K562 (cell line): ENCODE results near the gene SPEM3. TPM values are rescaled to one million over a fixed set of nuclear protein-coding genes. Genes with fewer than 3 reads are reported as not detected.
A peak's percentile ranks its signal among the peaks of the same experiment; 100 is the strongest.

ENCODE experiments used
- ATF6 ChIP-seq: sonication (generic); formaldehyde crosslinking; IDR thresholded peaks from 2 replicates; pipeline ENCODE4 v1.4.0; 2020; ENCODE audit warnings: mild to moderate bottlenecking, missing genetic modification reagents
- BRF2 ChIP-seq: IDR thresholded peaks from 3 replicates; pipeline ENCODE4 v1.6.1; 2011; ENCODE audit warnings: borderline replicate concordance, mild to moderate bottlenecking; ENCODE audit not compliant: insufficient read length, insufficient read depth
- EP300 ChIP-seq: IDR thresholded peaks from 2 replicates; pipeline ENCODE4 v1.6.1; 2012; ENCODE audit warnings: low read length, improper control_type of control experiment
- FOXJ2 ChIP-seq: fragments of 200-800 bp; sonication (Bioruptor generic); IDR thresholded peaks from 2 replicates; pipeline ENCODE4 v1.6.1; 2016; ENCODE audit warnings: missing genetic modification characterization, missing compliant biosample characterization
- HDAC6 ChIP-seq: IDR thresholded peaks from 2 replicates; pipeline ENCODE4 v1.6.1; 2012; ENCODE audit warnings: low read depth, mild to moderate bottlenecking, control low read depth, inconsistent platforms, low read length, moderate library complexity
- KDM2B ChIP-seq: fragments of 250-450 bp; sonication (Bioruptor Pico); IDR thresholded peaks from 2 replicates; pipeline ENCODE4 v1.8.0; 2021; ENCODE audit warnings: mild to moderate bottlenecking, moderate library complexity
- KLF10 ChIP-seq: fragments of 250-450 bp; sonication (Bioruptor Pico); IDR thresholded peaks from 2 replicates; pipeline ENCODE4 v1.6.1; 2021; ENCODE audit warnings: matching md5 sums
- MYBL2 ChIP-seq, 2 experiments: fragments of 450-650 bp in 1 of 2; sonication (generic) in 1 of 2; formaldehyde crosslinking in 1 of 2; IDR thresholded peaks; 2 replicates each; pipeline versions ENCODE4 v1.6.1 to v1.8.1; 2017 to 2022; ENCODE audit warnings: borderline replicate concordance in 1 of 2, inconsistent platforms in 1 of 2, low read depth in 1 of 2, mild to moderate bottlenecking in 1 of 2, missing genetic modification reagents in 1 of 2, moderate library complexity in 1 of 2
- MYC ChIP-seq, 2 experiments: fragments of 250-450 bp in 1 of 2; sonication (Bioruptor Pico) in 1 of 2; IDR thresholded peaks; 2 replicates each; pipeline versions ENCODE4 v1.5.1 to v1.6.1; 2012 to 2021; ENCODE audit warnings: low read depth in 2 of 2, borderline replicate concordance in 1 of 2, improper control_type of control experiment in 1 of 2, low read length in 1 of 2, mild to moderate bottlenecking in 1 of 2, moderate library complexity in 1 of 2
- NFE2 ChIP-seq: IDR thresholded peaks from 2 replicates; pipeline ENCODE4 v1.6.1; 2014; ENCODE audit warnings: antibody characterized with exemption, low read depth
- TEAD4 ChIP-seq, 2 experiments: sonication (generic) in 1 of 2; formaldehyde crosslinking in 1 of 2; IDR thresholded peaks; 2 replicates each; pipeline versions ENCODE4 v1.6.1 to v1.8.0; 2012 to 2022; ENCODE audit warnings: borderline replicate concordance in 1 of 2, inconsistent platforms in 1 of 2, low read length in 1 of 2, mild to moderate bottlenecking in 1 of 2, missing genetic modification reagents in 1 of 2
- ZNF407 ChIP-seq: fragments of 450-650 bp; IDR thresholded peaks from 2 replicates; pipeline ENCODE4 v1.6.1; 2016; ENCODE audit warnings: low read depth
- ZNF699 ChIP-seq: fragments of 250-450 bp; sonication (Bioruptor Pico); IDR thresholded peaks from 2 replicates; pipeline ENCODE4 v1.8.0; 2021; ENCODE audit warnings: mild to moderate bottlenecking, moderate library complexity; ENCODE audit not compliant: insufficient replicate concordance
- polyA plus RNA-seq, 8 experiments: library from polyadenylated mRNA; depleted of rRNA in 4 of 8; stranded (reverse) in 5 of 8; unstranded in 3 of 8; fragments of >200 nt; fragmentation: Nextera tagmentation in 2 of 8; fragmentation: Illumina TruSeq in 1 of 8; extraction: Ambion mirVana in 2 of 8; extraction: Trizol in 1 of 8; gene quantifications; 2 replicates each; pipeline versions ENCODE4 v1.2.1 to v1.2.3, GENCODE V29; 2011 to 2014; ENCODE audit warnings: inconsistent platforms in 1 of 8, missing spikeins in 1 of 8
- total RNA-seq, 7 experiments: library from RNA; depleted of rRNA in 6 of 7; stranded (reverse); fragments of >200 nt in 6 of 7; fragmentation: Illumina TruSeq in 2 of 7; extraction: Trizol in 2 of 7; gene quantifications; 2 replicates each; pipeline versions ENCODE4 v1.2.1 to v1.2.3, GENCODE V29; 2011 to 2021; ENCODE audit warnings: low replicate concordance in 1 of 7

SPEM3 gene
- total and polyA plus RNA-seq, 9 of the 15 experiments (the other 6 are each of a cell fraction or from before 2014, with no cell fraction given): not detected

GRCh38 chr17:7435676-7436555, 7.3 kb downstream of the SPEM3 start (continued):
- no peak for TF ChIP-seq HDAC6
- peak; percentile 89 for TF ChIP-seq MYC (IDR thresholded peaks at IDR 0.05; ENCODE audit: low read depth, low read length)
- no peak for TF ChIP-seq MYC (CRISPR knock-in tag; IDR thresholded peaks at IDR 0.05; ENCODE audit: borderline replicate concordance, low read depth)
- no peak for TF ChIP-seq TEAD4 (IDR thresholded peaks at IDR 0.05; ENCODE audit: low read length)
- TF ChIP-seq TEAD4 (CRISPR knock-in tag; IDR thresholded peaks at IDR 0.05; ENCODE audit: borderline replicate concordance): no peak
- no peak for TF ChIP-seq KLF10 (CRISPR knock-in tag)
- no peak for TF ChIP-seq ZNF699 (CRISPR knock-in tag)
- TF ChIP-seq FOXJ2 (tag): no peak
- no peak for TF ChIP-seq NFE2
- no peak for TF ChIP-seq EP300
- TF ChIP-seq BRF2: no peak
- TF ChIP-seq KDM2B (CRISPR knock-in tag): no peak
- 0 out of 2 replicates have a peak, but pooled peaks have one; percentile 58 for TF ChIP-seq ATF6
- TF ChIP-seq ZNF407: no peak
- no peak for TF ChIP-seq MYBL2 (IDR thresholded peaks at IDR 0.05; ENCODE audit: low read depth)
- no peak for TF ChIP-seq MYBL2 (CRISPR knock-in tag; IDR thresholded peaks at IDR 0.05; ENCODE audit: borderline replicate concordance)
